NCI-H1417 (cell line): ENCODE results near the gene GPX8.

Experiments used
- DNase-seq, 3 experiments: peaks; one replicate each; lab custom pipeline; 2025; lab: John Stamatoyannopoulos, UW

GPX8 gene, protein sequence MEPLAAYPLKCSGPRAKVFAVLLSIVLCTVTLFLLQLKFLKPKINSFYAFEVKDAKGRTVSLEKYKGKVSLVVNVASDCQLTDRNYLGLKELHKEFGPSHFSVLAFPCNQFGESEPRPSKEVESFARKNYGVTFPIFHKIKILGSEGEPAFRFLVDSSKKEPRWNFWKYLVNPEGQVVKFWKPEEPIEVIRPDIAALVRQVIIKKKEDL

DNA sequence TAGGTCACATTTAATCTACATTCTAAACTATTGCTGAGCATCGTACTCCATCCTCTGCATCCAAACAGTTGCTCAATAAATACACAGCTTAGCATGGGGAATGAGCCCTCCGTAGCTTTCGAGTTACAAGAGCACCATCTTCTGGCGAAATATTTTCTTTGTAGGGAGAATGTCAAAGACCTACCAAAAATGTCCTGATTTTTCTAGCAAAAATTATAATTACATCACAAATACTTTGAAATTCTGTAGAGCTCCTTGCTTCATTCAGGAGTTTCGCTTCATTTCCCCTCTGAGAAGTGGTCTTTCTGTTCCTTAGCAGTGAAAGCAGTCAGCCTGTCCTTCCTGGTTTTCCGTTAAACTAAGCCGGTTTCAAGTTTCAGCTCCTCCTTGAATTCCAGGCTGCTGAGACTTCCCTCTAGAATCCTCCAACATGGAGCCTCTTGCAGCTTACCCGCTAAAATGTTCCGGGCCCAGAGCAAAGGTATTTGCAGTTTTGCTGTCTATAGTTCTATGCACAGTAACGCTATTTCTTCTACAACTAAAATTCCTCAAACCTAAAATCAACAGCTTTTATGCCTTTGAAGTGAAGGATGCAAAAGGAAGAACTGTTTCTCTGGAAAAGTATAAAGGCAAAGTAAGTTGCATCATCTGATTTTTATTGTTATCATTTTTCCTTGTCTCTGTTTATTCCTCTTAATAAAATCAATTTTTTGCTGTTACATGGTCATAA lies at the start of gene GPX8:
Gene GPX8 (plus strand): TSS at position 409 of the 730 bp plus-strand sequence. CDS start 22 bp downstream, at position 431.
- peak; percentile 1 to 81 (median 23) for DNase-seq

DNA sequence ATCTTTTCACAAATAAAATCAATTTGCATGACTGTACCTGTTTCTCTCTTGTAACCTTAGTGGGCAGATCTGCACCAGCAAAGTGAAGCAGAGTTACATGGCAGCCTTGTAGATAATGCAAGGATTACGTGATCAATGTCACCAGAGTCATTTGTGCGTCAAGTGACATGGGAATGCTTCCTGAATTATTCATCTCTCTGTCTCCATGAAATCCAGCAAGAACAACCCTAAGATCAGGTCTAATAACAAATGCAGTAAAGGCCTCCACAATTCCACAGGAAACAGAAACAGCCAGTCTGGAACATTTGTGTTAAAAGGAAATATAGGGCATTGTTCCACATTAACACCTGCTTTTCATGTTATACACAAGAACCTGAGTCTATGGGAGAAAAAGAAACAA lies 49.8 kb upstream of the GPX8 start:
- no peak for DNase-seq

DNA sequence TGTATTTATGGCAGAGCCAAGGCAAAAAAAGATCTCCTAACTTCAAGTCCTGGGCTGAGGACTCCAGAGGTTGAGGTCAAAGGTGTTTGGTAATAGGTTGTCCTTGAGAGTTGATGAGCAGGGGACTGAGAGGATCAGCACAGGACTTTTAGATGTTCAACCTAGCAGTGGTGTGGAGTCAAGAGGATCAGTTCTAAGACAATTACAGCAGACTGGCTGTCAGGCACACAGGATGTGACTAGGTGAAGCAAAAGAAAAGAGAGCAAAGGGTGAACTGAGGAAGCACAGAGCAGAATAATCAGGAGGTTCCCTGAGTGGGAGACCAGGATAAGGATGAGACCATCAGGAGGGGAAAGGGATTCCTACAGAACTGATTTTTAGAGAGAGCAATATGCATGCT lies 46.6 kb upstream of the GPX8 start:
- no peak for DNase-seq

DNA sequence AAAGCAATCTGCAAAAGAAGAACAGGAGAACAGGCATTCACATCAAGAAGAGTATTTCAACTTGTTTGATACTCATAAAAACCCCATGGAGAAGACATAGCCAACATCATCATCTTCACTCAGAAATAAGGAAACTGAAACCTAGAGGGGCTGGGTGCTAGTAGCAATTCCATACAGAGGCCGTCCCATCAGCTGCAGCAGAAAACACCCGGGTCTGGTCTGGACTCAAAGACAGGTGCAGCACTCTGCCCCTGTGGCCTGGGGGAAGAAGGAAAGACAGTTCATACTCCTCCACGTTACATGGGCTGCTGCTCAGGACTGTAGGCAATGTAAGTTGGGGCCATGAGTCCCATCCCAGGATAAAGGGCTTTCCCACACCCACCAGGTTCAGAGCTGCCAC lies 45.9 kb upstream of the GPX8 start:
- no peak for DNase-seq

DNA sequence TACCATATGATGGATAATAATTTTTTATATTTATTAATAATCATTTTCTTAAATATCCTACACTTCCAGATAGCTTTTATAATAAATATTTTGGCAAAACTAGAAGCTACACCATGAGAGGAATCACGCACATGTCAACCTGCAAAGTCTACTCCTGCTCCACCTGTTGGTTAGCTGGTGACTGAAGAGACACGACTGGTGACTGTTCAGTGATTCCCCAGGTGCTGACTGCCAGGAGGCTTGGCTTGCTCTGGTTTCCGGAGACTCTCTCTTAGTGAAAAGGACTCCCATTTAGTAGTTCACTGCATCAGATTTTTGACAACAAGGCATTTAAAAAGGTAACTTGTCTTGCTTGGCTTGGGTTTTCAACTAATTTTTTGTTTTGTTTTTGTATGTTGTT lies 36.6 kb upstream of the GPX8 start:
- no peak for DNase-seq

DNA sequence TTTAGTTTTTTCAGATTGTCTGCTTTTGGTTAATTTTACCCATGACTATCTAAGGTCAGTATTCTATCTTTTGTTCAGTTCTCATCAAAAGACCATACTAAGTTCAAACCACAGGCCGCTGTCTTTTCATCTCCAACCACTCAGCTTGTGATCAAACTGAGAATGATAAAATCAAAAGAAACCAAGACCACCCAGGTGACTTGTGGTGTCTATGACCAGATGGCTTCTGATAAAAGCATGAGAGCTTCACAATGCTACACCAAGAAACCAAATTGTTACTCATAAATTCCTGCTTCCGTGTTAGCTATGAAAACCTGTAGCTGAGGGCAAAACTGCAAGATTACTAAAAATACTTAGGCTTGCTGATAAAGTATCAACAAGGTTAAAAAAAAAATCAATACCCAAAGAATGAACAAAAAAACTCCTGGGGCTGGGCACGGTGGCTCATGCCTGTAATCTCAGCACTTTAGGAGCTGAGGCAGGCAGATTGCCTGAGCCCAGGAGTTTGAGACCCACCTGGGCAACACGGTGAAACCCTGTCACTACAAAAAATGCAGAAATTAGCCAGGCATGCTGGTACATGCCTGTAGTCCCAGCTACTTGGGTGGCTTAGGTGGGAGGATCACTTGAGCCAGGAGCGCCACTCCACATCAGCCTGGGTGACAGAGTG lies 25.8 kb upstream of the GPX8 start:
- DNase-seq, result no peak

DNA sequence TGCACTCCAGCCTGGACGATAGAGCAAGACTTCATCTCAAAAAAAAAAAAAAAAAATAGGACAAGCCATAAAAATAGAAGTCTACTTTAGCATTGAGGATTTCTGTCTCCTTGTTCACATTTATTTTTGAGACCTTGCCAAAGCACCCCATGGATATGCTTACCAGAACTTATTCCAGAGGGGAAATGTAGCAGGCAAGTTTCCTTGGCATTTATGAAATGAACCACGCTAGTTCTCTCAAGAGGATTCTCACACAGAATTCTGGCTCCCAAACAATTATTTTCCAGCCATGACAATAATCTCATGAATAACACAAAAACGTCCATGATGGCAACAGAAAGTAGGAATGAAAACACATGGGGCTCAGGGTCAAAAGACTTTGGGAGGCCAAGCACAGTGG lies 23.4 kb upstream of the GPX8 start:
- DNase-seq, result no peak

DNA sequence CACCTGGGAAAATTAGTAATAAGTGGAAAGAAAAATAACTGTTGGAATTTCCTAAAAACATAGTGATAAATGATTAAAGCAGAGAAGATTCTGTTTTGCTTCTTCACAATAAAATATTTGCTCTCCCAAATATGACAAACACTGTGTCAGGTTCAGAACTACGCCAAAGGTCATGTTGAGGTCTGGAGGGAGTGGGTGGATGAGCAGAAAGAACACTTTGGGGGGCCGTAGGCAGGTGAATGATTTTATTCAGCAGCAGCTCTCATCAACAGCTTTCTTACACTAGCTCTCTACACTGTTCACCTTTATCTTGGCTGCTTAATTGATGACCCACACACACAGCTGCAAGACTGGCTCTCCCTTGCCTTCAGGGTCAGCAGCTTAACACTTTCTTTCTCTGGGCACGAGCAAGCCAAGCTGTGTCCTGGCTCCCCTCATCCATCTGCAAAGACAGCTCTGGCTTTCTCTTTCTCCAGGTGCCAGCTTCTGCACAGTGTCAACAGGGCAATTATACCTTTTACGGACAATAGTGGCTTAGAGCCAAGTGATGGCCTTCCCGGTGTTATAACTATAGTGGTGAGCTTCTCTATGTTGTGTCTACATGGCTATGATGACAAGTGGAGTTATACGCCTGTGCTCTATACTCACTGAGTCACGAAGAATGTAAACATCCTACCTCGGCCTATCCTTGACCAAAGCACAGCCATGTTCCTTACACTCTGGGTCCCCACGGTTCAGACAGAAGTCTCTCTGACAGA lies 18.9 kb upstream of the GPX8 start:
- DNase-seq, result peak in 2 of 3 experiments; percentile 21 to 71

DNA sequence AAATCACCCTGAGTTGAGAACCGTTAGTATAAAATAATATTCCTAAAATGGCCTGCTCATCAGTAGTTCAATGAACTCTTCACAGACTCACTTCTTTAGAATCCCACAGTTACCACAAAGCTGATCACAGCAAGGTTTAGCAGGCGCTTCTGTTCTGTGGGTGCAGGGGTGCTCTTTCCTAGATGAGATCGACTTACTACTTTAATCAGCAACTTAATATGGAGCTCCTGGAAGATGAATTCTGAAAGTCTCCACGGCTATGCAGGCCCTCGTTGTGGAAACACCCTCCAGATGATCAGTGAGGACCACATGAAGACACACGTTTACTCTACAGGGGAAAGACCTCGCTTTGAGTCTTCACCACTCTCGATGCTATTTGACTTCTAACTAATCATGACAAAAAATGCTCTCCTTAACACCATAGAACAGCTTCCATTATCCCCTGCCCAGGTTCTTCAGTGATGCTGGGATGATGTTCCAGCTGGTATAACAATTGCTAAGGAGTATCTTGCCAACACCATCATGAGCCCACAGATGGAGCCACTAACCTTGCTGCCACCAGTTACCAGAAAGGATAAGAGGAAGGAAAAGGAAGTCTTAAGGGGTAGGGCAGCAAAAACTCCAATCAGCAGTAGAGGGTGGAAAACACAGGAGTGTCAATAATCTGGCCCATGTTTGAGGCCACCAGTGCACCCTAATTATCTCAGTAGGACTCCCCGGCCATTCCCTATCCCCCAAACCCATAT lies 17.9 kb upstream of the GPX8 start:
- DNase-seq, result no peak

DNA sequence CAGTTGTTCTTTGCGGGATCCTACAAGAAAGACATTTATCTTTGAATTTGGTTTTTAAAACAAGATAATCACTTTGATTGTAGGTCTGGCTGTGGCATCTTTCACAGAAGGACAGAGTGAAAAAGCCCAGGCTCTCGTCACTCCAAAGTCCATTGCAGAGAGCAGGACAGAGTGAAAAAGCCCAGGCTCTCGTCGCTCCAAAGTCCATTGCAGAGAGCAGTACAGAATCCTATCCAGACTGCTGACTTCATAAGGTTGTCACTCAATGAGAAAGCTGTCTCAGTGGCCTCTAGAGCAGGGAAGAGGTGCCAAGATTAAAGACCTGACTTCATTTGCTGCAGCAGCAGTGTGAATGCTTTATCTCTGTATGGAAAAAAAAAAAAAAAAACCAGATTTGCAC lies 16.3 kb upstream of the GPX8 start:
- DNase-seq, result no peak

DNA sequence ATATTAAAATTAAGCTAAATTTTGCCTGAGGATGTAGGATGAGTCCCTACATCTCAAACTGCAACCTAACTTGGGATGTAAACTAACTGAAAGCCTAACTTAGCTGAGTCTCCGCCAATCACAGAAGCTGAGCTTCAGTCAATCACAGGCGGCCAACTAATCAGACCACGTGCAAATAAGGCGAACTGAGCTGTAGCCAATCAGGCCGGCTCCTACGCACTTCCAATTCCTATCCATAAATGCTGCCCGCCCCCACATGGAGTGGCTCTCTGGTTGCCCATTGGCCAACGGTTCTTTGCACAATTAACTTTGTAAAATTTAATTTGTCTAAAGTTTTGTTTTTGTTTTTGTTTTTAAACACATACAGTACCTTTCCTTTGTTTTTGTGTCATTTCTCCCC lies 13.9 kb upstream of the GPX8 start:
- no peak for DNase-seq

DNA sequence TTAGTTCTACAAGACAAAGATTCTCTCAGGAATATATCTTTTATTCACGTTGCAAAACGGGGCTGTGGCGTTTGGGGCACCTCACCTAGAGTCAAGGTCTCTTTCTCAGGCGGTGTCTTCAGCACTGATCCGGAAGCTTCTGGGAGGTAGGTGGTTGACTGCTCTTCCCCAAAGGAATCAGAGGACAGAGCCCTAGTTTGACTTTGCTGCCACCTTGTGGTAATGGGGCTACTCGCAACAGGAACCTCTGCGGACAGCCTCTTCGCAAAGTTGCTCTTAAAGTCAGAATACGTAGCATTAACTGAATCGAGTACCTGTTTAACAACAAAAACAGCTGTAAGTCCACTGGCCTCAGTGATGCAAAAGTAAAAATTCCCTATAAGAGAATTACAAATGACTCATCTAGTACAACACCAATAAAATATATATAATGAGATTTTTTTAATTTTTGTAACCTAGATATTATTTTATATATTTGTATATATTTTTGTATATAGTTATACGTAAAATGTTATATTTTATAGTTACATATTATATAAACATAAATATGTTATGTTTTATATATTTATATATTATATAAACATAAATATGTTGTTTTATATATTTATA lies 13.3 kb upstream of the GPX8 start:
- peak; percentile 63 to 94 (median 87) for DNase-seq

DNA sequence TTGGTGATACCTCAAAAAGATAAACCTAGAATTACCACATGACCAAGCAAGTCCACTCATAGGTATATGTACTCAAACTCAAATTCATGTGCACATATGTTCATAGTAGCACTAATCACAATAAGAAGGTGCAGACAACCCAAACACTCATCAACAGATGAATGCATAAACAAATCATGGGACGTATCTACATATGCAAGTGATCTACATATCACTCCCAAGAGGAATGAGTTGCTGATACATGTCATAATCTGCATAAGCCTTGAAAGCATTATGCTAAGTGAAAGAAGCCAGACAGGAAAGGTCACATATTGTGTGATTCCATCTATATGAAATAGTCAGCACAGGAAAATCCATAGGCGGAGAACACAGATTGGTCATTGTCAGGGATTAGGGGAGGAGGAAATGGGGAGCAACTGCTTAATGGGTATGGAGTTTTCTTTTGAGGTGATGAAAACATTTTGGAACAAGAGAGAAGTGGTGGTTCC lies 10.6 kb upstream of the GPX8 start:
- no peak for DNase-seq

DNA sequence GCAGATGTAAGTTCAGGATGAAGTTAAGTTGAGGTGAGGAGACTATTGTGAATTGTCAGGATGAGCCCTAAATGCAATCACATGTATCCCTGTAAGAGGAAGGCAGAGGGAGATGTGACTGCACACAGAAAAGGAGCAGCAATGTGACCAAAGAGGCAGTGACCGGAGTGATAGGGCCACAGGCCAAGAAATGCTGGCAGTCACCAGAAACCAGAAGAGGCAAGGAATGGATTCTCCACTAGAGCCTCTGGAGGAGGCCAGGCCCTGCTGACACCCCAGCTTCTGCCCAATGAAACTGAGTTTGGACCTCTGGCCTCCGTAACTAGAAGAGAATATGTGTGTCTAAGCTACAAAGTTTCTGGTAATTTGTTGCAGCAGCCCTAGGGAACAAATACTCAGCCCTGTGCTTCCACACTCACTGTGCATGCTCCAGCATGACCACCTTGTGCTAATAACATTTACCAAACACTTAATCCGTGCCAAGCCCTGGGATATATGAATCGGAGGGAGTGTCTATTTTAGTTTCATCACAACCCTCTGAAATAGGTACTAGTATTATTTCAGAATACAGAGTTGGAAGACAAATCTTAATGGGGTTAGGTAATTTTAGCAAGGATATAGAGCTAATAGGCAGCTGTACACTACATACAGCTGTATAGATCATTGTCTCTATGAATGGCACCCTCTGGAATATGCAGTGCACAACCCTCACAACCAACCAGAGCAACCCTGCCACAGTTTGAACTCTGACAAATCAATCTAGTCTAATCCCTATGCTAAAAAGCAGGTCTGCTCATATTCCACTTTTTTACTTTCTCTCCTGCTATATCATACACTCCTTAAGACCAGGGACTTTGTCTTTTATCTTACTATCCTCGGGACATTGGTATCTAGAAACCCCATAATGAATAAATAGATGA lies 7.8 kb upstream of the GPX8 start:
- no peak for DNase-seq

DNA sequence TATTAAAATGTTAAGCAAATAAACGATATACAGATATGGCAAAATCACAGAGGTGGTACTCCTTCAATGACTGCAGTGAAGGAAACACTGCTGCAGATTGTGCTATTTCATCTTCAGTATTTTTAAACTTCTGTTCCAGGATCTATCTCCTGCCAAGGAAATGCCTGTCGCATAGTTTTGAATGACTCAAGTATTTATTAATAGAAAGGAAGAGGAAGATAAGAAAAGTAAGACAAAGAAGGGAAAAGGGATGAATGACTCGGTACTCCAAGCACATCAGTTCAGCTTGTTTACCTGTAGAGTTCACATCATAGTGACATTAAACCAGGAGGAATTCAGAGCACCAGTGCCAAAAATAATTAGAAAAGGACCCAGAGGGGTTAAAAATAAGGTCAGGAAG lies 5.1 kb upstream of the GPX8 start:
- DNase-seq, result no peak

DNA sequence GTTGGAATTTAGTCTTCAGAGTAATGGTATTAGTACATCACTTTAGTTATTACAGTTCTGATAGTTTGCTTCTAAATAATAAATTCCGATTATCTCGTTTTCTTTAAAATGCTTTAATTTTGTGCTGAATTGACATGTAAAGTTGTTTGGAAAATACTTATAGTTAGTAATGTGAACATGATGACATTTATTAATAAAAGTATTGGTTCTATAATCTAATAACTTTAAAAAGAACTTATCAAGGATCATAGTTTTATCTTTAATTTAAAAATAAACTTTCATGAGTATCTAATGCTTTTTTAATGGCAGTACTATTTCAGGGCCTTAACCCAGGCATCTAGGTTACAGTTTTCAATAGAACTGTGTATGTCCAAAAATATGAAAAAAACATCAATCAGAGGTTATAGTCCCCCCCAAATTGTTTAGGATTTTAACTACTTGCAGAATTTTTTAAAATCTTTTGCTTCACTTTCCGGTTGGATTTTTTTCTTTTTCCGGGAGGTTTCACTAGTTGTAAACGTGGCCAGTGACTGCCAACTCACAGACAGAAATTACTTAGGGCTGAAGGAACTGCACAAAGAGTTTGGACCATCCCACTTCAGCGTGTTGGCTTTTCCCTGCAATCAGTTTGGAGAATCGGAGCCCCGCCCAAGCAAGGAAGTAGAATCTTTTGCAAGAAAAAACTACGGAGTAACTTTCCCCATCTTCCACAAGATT lies 680 bp downstream of the GPX8 start:
- DNase-seq, result no peak

DNA sequence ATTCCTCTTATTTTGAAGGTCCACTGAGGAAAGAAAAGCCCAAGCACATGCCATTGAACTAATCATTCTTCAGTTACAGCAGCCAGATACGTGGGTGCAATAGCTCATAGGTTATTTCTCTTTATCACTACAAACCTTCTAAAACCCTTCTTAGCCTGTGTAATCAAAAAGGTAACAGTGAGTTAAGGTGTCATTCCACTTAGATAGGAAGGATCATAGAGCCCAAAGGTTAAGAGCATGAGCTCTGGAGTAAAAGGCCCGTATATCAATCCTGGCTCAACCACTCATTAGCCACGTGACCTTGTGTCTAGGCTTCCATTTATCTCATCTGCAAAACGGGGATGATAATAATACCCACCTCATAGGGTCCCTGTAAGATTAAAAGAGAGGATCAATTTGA lies 2.7 kb downstream of the GPX8 start:
- no peak for DNase-seq

DNA sequence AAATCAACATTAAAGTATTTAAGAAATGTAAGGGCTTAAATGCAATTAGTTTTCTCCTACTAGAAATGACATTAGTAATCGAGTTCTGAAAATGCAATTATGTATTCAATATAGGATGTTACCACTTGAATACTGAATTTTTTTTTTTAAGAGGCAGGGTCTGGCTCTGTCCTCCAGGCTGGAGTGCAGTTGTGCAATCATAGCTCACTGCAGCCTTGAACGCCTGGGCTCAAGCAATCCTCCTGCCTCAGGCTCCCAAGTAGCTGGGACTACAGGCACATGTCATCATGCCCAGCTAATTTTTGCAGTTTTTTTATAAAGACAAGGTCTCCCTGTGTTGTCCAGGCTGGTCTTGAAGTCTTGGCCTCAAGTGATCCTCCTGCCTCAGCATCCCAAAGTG lies 11.5 kb downstream of the GPX8 start:
- DNase-seq, result no peak
